Stimulated activated CD8-positive, alpha-beta memory T cell treated with anti-CD3 and anti-CD28 coated beads, Interleukin-7, amount 100 ng/mL, for 48 hours (primary cell): ENCODE results near the gene SCIN.
A peak's percentile ranks its signal among the peaks of the same experiment; 100 is the strongest.
"Not testable (repeated sequence)": the region's sequence is repeated elsewhere in the genome, so short reads cannot be mapped to it uniquely, and the experiment has no call there.

Source experiments
- DNase-seq, 2 donors: peaks; one replicate each; pipeline ENCODE4 v3.0.0-alpha.2; 2020; ENCODE audit warnings: low read depth in 1 of 2; ENCODE audit errors: extremely low read depth in 1 of 2

SCIN gene

DNA sequence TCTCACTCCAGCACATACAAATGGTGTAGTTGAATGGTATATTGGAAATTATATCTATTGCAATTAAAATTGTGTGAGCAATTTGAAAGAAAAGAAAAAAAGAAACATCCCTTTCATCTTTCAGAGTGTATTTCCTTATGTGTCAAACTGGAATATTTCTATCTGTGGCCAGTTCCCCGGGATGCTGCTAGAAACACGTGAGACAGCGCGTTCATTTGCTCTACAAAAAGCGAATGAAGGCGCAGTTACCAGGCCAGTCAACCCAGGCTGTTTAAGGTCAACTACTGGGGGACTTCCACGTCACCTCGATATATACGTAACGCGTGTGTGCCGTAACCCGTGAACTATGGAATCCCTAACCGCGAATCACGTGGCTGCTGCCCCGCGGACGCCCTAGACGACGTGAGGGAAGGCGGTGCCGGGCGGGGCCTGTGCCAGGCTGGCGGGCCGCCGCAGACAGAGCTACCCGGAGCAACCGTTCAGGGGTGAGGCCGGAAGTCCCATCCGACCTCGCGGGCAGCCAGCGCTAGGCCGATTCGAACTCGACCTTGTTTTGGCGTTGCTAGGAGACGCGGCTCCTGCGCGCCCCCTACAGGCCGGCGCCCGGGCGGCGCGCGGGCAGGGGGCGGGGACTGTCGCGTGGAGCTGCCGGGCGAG is 115.8 kb downstream of the SCIN start:
- DNase-seq = peak; percentile 93

DNA sequence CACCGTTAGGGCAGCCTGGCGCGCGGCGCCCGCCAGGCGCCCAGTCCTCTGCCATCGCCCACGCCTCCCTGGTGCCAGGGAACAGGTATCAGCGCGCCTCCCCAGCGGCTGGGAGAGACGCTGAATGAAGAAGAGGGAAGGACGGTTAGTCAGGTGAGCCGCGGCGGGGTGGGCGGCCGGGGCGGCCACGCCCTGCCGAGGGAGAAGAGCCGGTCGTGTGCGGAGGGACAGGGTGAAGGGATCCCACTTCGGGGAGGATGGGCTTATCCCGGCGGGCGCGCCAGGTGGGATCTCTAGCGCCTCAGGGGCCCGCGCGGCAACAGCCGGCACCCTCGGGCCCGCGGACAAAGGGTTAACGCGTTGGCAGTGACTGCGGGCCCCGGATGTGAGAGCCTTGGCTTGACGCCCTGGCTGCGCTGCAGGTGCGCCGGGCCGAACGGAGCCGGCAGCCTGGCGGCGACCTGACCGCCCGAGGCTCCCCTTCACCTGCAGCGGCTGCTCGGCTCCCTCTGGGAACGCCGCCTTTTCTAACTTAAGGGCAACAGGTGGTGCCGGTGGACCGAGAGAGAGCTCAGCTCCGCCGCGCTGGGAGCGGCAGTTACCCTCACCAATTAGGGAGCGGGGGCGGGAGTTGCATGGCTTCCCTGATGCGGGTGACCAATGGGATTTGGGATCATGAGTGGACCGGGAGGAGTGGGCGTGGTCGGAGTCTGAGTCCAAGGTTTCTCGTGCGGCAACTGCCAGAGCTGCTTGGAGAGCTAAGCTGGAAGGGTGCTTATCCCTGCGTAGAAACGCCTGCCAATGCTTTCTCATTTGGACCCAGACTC is 116.6 kb downstream of the SCIN start, which contains the start of gene ARL4A:
TSS of gene ARL4A (plus strand) at position 743 of the 827 bp plus-strand sequence. CDS start 622 bp downstream, outside the sequence.
- DNase-seq = peak; percentile 79 to 94

DNA sequence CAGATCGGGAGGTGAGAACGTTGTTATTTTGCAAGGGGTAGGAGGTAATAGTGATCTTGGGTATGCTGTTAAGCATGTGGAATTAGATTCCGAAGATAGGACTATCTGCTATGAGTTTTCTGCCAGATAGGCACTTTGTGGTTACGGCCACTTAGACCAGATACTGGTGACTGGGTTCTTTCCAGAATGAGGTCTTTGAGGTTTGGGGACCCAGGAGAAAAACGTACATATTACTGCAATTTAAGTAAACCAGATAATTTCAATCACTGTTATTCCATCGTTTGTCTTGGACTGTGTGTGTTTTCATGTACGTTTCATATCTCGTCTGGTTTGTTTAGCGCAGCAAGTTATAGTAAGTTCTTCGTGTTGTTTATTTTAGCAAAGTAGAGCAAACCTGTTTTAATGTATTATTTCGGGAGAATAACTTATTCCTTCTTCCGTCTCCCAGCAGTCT is 117.2 kb downstream of the SCIN start:
- no peak for DNase-seq

DNA sequence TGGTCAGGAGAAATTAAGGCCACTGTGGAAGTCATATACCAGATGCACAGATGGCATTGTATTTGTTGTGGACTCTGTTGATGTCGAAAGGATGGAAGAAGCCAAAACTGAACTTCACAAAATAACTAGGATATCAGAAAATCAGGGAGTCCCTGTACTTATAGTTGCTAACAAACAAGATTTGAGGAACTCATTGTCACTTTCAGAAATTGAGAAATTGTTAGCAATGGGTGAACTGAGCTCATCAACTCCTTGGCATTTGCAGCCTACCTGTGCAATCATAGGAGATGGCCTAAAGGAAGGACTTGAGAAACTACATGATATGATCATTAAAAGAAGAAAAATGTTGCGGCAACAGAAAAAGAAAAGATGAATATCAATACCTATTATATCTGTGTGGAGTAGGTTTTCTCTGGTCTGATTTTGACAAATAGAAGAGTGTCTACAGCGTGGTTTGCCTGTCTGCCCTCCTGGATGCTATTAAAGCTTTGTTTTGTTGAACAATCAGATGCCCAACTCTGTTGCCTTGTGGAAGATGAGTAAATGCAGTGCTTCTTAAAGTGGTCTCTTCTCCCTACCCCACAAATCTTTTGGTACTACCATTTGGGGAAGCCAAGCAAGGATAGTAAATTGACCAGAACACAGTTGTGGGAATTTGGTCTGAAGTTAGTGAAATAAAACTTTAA is 118.1 kb downstream of the SCIN start:
- not testable (repeated sequence) for DNase-seq

DNA sequence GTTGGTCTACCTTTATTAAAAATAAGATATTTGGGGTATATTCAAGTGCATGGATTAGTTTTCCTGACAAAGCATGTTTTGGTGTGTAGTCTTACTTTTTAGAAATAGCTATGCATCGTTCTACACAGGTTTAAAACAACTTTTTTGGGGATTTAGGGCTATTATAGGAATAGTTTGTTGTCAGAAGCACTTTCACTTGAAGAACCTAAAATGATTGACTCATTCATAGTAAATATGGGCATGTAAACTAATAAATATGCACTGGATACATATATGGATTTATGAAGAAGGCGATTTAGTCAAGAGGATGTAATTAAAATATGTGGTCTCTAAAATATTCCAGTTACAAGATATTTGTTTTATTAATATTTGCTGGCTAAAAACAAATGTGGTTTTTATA is 118.9 kb downstream of the SCIN start:
- no peak for DNase-seq

DNA sequence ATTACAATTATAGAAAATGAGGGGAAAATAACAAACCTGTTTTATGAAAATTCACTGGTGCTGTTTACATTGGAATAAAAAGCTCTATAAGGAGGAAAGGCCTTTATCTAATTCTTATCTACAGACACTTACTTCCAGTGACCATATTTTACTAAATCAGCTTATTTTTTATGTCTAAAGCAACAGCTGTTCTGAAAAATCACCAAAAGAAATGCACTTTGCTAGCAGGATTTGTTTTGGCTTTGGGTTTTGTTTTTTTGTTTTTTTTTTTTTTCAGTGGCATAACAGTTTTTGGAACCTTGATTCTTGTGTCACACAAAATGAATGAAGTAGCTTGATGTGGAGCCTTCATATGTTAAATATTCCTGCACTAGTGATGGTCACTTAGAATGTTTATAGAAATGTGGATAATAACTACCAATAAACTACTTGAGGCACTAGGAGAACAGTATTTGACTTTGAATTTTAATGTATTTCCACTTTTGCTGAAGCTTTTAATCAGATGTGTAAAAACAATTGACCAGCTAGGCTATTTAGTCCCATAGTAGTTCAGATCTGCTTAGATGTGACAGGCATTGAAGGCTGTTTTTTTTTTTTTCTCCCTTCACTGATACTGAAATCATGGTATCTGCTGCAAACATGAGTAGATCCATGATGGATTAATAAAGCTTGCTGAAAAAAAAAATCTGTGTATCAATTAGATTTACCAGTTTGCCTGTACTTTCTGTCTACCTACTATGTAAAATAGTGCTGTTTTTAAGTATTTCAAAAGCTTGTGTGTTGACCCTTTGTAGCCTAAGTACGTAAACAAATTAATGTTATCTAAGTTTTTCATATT is 119.7 kb downstream of the SCIN start:
- DNase-seq = no peak

DNA sequence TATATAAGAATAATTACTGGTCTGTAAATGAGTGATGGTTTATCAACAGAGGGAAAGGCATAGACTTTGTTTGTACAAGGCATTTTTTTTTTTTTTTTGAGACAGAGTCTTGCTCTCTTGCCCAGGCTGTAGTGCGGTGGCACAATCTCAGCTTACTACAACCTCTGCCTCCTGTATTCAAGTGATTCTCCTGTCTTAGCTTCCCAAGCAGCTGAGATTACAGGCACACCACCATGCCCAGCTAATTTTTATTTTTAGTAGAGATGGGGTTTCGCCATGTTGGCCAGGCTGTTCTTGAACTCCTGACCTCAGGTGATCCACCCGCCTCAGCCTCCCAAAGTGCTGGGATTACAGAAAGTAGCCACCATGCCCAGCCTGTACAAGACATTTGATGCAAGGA is 120.9 kb downstream of the SCIN start:
- DNase-seq = not testable (repeated sequence)

DNA sequence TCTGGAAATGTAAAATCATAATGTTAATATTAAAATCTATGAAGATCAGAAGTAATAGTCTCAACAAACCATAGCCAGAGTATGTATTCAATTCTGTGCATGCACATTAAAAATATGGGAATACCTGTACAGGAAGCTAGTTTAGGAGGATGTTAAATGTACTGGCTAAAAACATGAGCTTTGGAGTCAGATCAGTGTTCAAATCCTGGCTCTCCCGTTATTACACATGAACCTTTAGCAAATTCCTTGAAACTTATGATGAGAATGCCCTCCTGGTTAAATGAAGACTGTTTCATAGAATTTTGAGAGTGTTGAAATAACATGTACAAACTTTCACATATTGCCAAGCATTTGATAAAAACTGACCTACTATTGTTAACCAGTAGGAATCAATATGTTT is 121.5 kb downstream of the SCIN start:
- no peak for DNase-seq

DNA sequence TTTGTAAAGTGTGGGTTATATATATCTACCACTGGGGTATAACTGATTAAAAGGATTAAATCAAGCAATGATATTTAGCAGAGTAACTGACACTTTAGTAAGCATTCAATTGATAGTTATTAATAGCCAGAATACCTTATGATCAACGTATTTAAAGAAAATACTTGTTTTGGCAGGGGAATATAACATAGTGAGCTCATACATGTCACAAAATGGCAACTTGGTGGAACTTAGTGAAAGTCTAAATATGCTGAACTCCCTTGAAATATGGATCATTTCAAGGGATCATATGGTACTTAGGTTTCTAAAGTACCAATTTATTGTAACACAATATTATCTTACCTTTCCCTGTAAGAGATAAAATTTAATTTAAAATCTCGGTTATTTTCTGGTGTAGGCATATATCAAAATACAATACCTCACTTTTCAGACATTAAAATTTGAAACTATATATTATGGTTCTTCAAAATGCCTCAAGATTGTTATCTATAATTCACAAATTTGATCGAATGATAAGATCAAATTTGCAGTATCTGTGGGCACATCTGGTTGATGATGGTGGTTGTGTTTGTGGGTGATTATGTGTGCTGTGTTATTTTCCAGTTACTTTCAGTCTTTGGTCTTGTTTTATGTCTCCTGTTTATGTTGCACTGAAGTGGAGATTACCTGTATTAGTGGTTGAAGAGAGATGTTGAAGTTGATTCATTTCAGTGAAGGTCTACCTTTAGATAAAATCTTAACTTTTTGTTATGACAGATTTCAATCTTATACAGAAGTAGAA is 122.1 kb downstream of the SCIN start:
- DNase-seq = no peak

DNA sequence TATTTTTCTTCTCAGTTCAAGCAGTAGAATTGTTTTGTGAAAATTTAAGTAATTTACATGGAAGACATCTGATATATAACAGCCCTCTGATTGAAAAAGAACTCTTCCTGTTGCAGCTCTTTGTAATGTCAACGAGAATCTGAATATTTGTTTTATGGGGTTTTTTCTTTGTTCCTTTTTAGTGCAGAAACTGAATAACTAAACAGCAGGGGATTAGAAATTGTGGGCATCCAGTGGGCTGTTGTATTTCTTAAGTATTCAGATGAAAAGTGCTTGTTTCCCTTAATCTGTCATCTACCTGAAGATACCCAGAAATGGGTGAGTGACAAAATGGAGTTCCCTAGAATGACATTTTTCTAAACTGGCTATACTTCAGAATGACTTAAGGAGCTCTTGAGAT is 124.3 kb downstream of the SCIN start:
- DNase-seq = no peak

DNA sequence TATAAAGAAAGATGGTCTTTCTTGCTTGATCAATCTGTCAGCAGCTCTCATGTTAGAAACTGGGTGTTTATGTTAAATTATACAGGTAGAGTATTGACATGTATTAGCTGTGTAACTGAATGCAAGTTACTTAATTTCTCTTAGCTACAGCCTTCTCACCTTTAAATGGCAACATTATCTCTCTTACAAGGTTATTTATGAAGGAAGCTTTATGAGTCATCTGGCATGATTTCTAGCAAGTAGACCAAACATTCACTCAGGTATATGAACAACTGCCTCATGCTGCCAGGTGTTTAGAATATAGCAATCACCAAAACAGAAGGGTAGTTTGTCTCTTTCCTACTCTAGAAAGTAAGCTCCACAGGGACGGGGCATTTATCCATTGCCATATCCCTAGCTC is 125.4 kb downstream of the SCIN start:
- DNase-seq = no peak

DNA sequence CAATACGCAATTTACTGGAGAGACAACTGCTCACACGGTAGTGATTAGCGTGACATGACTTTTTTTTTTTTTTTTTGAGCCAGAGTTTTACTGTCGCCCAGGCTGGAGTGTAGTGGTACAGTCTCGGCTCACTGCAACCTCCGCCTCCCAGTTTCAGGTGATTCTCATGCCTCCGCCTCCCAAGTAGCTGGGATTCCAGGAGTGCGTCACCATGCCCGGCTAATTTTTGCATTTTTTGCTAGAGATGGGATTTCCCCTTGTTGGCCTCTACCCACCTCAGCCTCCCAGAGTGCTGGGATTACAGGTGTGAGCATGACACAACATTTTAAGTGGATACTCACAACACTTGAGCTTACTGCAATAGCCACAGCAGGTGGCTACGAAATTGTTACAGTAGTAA is 128.8 kb downstream of the SCIN start:
- no peak for DNase-seq

DNA sequence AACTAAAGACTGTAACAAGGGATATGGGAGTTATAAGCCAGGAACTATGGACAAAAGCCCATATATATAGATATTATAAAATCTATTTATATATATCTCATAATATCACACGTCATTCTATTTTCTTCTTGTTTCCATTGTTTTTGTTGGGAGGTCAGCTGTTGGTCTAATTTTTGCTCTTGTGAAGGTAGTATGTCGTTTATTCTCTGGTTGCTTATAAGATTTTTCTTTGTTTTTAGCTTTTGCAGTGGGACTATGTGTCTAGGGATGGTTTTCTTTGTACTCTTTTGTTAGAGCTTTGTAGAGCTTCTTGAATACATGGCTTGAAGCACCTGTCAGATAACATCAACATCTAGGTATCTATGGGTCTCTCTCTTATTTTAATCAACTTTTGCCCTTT is 130.9 kb downstream of the SCIN start:
- no peak for DNase-seq

DNA sequence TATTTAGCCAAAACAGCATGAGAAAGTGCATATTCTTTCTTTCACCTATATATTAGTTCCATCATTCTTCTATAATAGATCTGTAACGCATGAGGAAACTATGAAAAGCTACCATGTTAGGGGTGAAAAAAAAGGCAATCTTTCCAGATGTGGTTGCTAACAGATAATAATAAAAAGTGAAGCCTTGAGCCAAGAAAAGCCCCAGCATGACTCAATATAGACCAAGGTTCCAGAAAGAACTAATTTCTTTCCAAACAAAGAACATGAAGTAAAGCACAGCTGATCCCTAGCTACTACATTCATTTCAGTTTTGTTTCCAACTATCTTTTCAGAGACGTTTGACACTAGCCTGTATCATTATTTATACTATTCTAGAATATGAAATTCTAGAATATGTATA is 133.4 kb downstream of the SCIN start:
- DNase-seq = no peak

DNA sequence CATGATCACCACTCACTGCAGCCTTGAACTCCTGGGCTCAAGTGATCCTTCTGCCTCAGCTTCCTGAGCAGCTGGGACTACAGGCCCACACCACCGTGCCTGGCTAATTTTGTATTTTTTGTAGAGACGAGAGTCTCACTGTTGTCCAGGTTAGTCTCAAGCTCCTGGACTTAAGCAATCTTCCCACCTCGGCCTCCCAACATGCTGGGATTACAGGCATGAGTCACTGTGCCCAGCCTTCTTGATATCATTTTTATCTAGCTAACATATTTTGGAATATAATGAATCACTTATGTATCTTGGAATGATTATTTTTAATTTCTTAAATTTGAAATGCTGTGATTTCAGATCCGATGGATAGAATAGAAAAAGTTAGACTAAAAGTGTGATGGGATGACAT is 135.4 kb downstream of the SCIN start:
- DNase-seq = no peak

DNA sequence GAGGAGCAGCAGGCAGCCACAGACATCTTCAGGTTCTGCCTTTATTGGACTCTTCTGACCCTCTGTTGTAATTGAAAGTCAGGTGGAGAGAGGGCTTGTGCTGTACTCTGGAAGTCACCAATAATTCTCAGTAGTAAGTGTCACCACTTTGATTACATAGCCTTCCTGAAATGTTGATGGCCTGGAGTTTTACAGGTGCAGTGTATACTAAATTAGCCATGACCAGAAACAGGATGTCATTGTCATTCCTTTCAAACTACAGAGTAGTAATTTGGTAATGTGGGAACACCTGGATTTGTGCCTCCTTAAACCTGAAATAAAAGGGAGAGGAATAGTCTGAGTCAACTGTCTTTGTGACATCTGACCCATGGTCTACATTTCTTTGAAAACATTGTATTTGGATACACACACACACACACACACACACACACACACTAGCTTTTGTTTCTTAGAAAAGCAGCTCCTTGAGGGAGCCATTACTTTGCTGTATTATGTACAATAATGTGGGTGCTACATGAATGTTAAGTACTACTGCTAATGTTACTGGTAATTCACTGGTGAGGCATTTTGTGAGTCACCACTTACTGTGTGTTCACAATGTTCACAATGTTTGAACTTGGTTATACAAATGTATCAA is 136.5 kb downstream of the SCIN start:
- no peak for DNase-seq

DNA sequence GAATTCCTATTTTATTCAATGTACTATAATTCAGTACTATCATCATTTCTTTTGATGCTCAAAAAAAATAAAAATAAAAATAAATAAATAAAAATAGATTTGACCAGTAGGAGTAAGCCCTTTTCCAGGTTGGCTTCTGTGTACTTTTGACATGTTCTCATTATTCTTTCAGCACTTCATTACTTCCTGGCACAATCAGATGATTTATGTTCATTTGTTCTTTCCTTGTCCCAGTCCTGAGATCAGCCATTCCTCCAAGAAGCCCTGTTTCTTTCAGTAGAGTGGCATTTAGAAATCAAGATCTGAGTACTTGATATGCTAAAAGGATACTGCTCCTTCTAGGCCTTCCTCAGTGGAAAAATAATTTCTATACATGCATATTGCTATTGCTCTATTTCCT is 137.8 kb downstream of the SCIN start:
- no peak for DNase-seq
